GM21723 (cell line): ENCODE data around the gene AASDHPPT.
"Not testable (repeated sequence)": the region's sequence is repeated elsewhere in the genome, so short reads cannot be mapped to it uniquely, and the experiment has no call there.

Experiments used
- ATAC-seq: cut with Tn5 transposase; IDR thresholded peaks from one replicate; pipeline ENCODE4 v1.9.1; 2021; ENCODE audit warnings: mild to moderate bottlenecking, moderate library complexity; ENCODE audit not compliant: unreplicated experiment

Gene AASDHPPT

GRCh38 chr11:106077609-106078455, at the start of gene AASDHPPT:
Gene AASDHPPT, plus strand, starts transcription at chr11:106077662. Its CDS starts 49 bp downstream, at chr11:106077711.
- peak; percentile 33 for ATAC-seq

- ATAC-seq, result no peak
Measured at GRCh38 chr11:106030609-106031008, 46.9 kb upstream of the AASDHPPT start.

- no peak for ATAC-seq
Measured at GRCh38 chr11:106031202-106031810, 46.2 kb upstream of the AASDHPPT start.

- no peak for ATAC-seq
Measured at GRCh38 chr11:106031936-106032335, 45.5 kb upstream of the AASDHPPT start.

- no peak for ATAC-seq
Measured at GRCh38 chr11:106032861-106033260, 44.6 kb upstream of the AASDHPPT start.

DNA sequence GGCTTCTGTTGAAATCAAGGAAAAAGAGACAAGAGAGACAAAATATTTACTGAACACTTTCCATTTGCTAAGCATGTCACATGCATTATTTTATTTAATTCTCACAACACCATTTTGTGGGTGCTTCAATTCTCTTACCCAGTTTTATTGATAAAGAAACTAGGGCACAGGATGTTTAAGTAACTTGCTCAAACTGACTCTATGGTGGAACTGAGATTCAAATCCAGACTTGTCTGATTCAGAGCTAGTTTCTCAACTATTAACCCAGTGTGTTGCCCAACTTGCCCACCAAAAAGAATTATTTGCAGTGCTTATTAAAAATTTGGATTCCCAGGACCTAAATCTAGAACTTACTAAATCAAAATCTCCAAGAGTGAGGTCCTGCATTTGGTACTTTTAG, 33.9 kb upstream of the AASDHPPT start:
- ATAC-seq, result no peak

GRCh38 chr11:106047631-106048030, 29.8 kb upstream of the AASDHPPT start:
- no peak for ATAC-seq

GRCh38 chr11:106049727-106050476, 27.6 kb upstream of the AASDHPPT start:
- no peak for ATAC-seq

GRCh38 chr11:106051103-106051502, 26.4 kb upstream of the AASDHPPT start:
- ATAC-seq, result no peak

- not testable (repeated sequence) for ATAC-seq
Measured at GRCh38 chr11:106058377-106058776, 19.1 kb upstream of the AASDHPPT start.

DNA sequence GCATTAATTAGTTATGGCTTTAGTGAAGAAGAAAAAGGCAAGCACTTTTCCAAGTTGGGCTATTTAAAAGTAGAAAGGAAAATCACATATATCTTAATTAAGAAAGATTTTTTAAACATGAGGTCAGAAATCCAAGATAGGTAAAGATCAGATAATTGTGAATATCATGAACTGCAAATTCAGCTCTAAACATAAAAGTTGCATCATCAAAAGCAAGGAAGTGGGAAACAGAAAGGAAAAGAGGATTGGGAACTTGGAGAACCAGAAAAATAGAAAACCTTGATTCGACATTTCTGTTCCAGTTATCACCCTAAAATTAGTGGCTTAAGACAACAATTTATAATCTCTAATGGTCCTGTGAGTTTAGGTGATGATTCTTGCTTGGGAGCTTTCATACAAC, 17.8 kb upstream of the AASDHPPT start:
- no peak for ATAC-seq

- no peak for ATAC-seq
Measured at GRCh38 chr11:106061249-106061784, 16.1 kb upstream of the AASDHPPT start.

GRCh38 chr11:106061954-106062949, 15.2 kb upstream of the AASDHPPT start:
- peak; percentile 50 for ATAC-seq

DNA sequence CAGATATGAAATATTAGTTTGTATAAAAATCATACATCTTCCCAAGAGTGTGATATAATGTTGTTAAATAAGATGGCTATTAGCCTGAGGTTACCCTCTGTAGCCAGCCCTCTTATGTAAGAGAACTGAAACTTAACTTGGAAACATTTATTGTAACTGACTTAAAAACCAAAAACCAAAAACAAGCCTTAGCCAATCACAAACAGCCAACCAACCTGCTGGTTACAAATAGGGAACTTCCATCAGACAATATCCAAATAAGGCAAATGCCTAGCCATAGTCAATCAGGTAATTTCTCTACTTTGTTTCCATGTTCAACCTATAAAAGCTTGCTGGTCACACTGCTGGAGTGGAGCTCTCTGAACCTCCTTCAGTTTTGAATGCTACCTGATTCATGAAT, 14.5 kb upstream of the AASDHPPT start:
- peak; percentile 56 for ATAC-seq

- no peak for ATAC-seq
Measured at GRCh38 chr11:106070606-106071005, 6.9 kb upstream of the AASDHPPT start.

DNA sequence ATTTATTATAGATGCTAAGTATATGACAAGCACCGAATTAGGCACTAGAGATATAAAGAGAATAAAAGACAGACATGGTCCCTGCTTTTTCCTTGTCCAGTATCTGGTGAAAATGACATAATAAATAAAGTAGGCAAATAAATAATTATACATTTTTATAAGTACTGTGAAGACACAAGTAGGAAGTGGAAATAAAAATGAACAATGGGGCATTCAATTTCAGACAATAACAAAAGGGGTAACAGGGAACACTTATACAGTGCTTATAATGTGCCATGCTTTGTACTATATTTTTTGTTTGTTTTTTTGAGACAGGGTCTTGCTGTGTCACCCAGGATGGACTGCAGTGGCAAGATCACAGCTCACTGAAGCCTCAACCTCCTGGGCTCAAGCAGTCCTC, 4.7 kb upstream of the AASDHPPT start:
- ATAC-seq, result no peak

DNA sequence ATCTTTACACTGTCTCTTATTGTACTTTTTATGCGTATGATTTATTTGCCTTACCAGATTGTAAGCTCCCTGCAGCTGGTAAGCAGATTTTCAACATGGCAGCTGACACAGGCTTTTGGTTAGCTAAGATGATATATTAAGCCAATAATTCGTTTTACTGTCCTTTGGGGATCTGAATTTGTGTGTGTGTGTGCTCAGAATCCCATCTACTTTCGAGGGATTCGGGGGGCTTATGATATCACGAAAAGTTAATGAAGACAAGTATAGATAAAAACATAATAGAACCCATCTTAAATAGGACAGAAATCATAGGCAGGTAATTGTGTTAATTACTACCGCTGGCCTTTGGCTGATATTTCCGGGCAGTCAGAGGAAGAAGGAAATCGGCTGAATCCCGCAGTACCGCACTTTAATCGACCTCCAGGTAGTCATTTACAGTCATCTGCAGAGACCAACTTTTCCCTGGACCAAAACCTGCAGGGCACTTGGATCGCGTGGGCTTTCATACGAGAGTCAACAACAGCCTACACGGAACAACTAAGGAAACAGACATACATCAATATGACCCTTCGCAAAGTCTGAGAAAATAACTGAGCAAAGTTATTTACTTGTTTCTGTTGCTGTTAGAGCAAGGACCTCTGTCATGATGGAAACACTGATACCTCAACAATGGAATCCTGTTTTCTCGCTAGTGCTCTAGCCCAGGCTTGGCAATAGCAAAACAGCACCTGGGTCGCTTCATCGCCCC, 1.1 kb upstream of the AASDHPPT start:
- ATAC-seq, result no peak

DNA sequence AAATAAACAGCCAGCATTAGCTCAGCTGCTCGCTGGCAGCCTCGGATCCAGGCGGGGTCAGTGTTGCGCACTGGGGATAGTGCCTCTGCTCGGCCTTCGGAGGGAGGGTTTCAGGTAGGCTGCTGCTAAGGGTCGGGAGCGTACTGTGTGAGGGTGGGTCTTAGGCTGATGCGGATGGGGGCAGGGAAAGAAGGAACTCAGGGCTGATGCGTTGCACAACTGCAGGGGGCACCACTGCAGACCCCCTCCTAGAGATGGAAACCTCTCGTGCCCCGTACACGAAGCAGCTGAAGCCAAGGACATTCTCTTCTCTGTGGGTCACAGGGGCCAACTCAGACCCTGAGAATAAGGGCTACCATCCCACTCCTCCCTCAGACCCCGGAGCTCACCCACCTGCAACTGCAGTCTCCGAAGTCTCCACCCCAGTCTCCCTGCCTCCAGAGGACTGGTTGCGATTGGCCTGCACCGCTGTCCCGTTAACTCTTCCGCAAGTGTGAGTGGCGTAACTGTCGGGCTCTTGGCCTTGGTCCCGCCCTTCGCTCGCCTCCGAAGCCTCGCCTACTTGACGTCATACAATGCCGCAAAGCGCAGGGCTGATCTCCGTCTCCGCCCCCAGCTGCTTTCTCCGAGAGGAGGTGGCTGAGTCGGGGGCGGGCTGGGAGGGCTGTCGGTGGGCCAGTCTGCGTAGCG, 398 bp upstream of the AASDHPPT start, which contains the start of gene KBTBD3:
Gene KBTBD3 (minus strand): TSS at position 429 of the 690 bp plus-strand sequence. CDS start 18,250 bp downstream, outside the sequence.
- ATAC-seq, result peak; percentile 95

- no peak for ATAC-seq
Measured at GRCh38 chr11:106082096-106082495, 4.6 kb downstream of the AASDHPPT start.
